DND-41 (cell line): ENCODE measurements around the gene PLEKHA8.

Experiments
- CTCF ChIP-seq: IDR thresholded peaks from 2 replicates; pipeline ENCODE4 v1.5.1; 2012; ENCODE audit warnings: borderline replicate concordance, low read length, moderate library complexity, mild to moderate bottlenecking; ENCODE audit not compliant: poor library complexity, severe bottlenecking; ENCODE audit errors: extremely low read depth
- EZH2 ChIP-seq: IDR thresholded peaks from 3 replicates; pipeline ENCODE4 v1.6.1; 2012; ENCODE audit warnings: borderline replicate concordance, low read depth, mild to moderate bottlenecking, moderate library complexity, low read length, inconsistent platforms; ENCODE audit not compliant: severe bottlenecking

- TF ChIP-seq CTCF (no peak), EZH2 (no peak)
Measured at GRCh38 chr7:30144657-30145306, 116.6 kb downstream of the PLEKHA8 start.
